Mesenchymal stem cell (in vitro differentiated cells and primary cell): Measurements from ENCODE around the gene PTPRO.

Experiments
- DNase-seq: peaks from one replicate; pipeline ENCODE4 v3.0.0-alpha.2; 2013
- H2AFZ ChIP-seq: one replicate; pipeline ENCODE4 v1.6.1; 2013; ENCODE audit warnings: low read depth, mild to moderate bottlenecking, control low read depth, inconsistent platforms, low read length, moderate library complexity
- H2AK5ac ChIP-seq: 2 replicates; pipeline ENCODE4 v1.6.1; 2013; ENCODE audit warnings: low read length, moderate library complexity, mild to moderate bottlenecking, inconsistent platforms; ENCODE audit not compliant: severe bottlenecking
- H2BK120ac ChIP-seq: one replicate; pipeline ENCODE4 v1.6.1; 2013; ENCODE audit warnings: low read depth, mild to moderate bottlenecking, inconsistent platforms, low read length, moderate library complexity
- H2BK12ac ChIP-seq, 2 experiments: one replicate each; pipeline ENCODE4 v1.6.1; 2013; ENCODE audit warnings: inconsistent platforms in 2 of 2, low read length in 2 of 2, mild to moderate bottlenecking in 2 of 2, moderate library complexity in 2 of 2, control low read depth in 1 of 2
- H2BK15ac ChIP-seq: one replicate; pipeline ENCODE4 v1.6.1; 2013; ENCODE audit warnings: mild to moderate bottlenecking, low read depth, inconsistent platforms; ENCODE audit not compliant: poor library complexity, severe bottlenecking
- H2BK5ac ChIP-seq: 2 replicates; pipeline ENCODE4 v1.6.1; 2013; ENCODE audit warnings: low read depth, mild to moderate bottlenecking, low read length, control low read depth, inconsistent platforms; ENCODE audit not compliant: poor library complexity, severe bottlenecking
- H3K14ac ChIP-seq, 2 experiments: one replicate each; pipeline ENCODE4 v1.6.1; 2013; ENCODE audit warnings: inconsistent platforms in 2 of 2, low read length in 2 of 2, control low read depth in 1 of 2, mild to moderate bottlenecking in 1 of 2, moderate library complexity in 1 of 2
- H3K18ac ChIP-seq, 2 experiments: one replicate each; pipeline ENCODE4 v1.6.1; 2013; ENCODE audit warnings: inconsistent platforms in 2 of 2, low read length in 2 of 2, control low read depth in 1 of 2, low read depth in 1 of 2, mild to moderate bottlenecking in 1 of 2
- H3K23ac ChIP-seq, 2 experiments: one replicate each; pipeline ENCODE4 v1.6.1; 2013; ENCODE audit warnings: inconsistent platforms in 2 of 2, low read length in 2 of 2, mild to moderate bottlenecking in 2 of 2, moderate library complexity in 2 of 2, control low read depth in 1 of 2
- H3K27ac ChIP-seq: 2 replicates; pipeline ENCODE4 v1.5.1; 2013; ENCODE audit warnings: mild to moderate bottlenecking, moderate library complexity, low read length, control low read depth, inconsistent platforms; ENCODE audit not compliant: poor library complexity, severe bottlenecking
- H3K27me3 ChIP-seq, 2 experiments: 2 replicates each; pipeline versions ENCODE4 v1.6.1 to v1.7.0; 2013; ENCODE audit warnings: low read length in 2 of 2, mild to moderate bottlenecking in 2 of 2, moderate library complexity in 2 of 2, control low read depth in 1 of 2, inconsistent platforms in 1 of 2; ENCODE audit not compliant: control insufficient read depth in 1 of 2, insufficient read depth in 1 of 2
- H3K36me3 ChIP-seq, 2 experiments: 2 replicates each; pipeline versions ENCODE4 v1.6.1 to v1.7.0; 2013; ENCODE audit warnings: low read length in 2 of 2, control low read depth in 1 of 2, inconsistent platforms in 1 of 2, low read depth in 1 of 2, mild to moderate bottlenecking in 1 of 2; ENCODE audit not compliant: insufficient read depth in 2 of 2, control insufficient read depth in 1 of 2
- H3K4ac ChIP-seq, 2 experiments: one replicate each; pipeline ENCODE4 v1.6.1; 2013; ENCODE audit warnings: inconsistent platforms in 2 of 2, low read length in 2 of 2, mild to moderate bottlenecking in 2 of 2, moderate library complexity in 2 of 2, control low read depth in 1 of 2, low read depth in 1 of 2
- H3K4me1 ChIP-seq: 2 replicates; pipeline ENCODE4 v1.6.1; 2013; ENCODE audit warnings: low read depth, low read length, control low read depth; ENCODE audit not compliant: control insufficient read depth, insufficient read depth
- H3K4me2 ChIP-seq: 2 replicates; pipeline ENCODE4 v1.6.1; 2013; ENCODE audit warnings: low read length, mild to moderate bottlenecking, inconsistent platforms; ENCODE audit not compliant: poor library complexity, severe bottlenecking
- H3K4me3 ChIP-seq, 2 experiments: 2 replicates each; pipeline versions ENCODE4 v1.5.1 to v1.7.0; 2013; ENCODE audit warnings: low read length in 2 of 2, mild to moderate bottlenecking in 2 of 2, control low read depth in 1 of 2, low read depth in 1 of 2; ENCODE audit not compliant: insufficient read depth in 1 of 2
- H3K79me1 ChIP-seq: replicated peaks from 2 replicates; pipeline ENCODE4 v1.6.1; 2013; ENCODE audit warnings: mild to moderate bottlenecking, control low read depth, low read length, inconsistent platforms; ENCODE audit not compliant: poor library complexity, severe bottlenecking
- H3K9ac ChIP-seq: 2 replicates; pipeline ENCODE4 v1.7.0; 2013; ENCODE audit warnings: mild to moderate bottlenecking, low read length, moderate library complexity
- H3K9me3 ChIP-seq: 2 replicates; pipeline ENCODE4 v1.7.0; 2013; ENCODE audit warnings: mild to moderate bottlenecking, low read length; ENCODE audit not compliant: control insufficient read depth
- H4K8ac ChIP-seq: one replicate; pipeline ENCODE4 v1.6.1; 2013; ENCODE audit warnings: inconsistent platforms, mild to moderate bottlenecking, low read length, moderate library complexity
- H4K91ac ChIP-seq: one replicate; pipeline ENCODE4 v1.6.1; 2013; ENCODE audit warnings: mild to moderate bottlenecking, low read length, inconsistent platforms
- WGBS: methylation state at CpG from one replicate; pipeline ENCODE4 v1.1.7; 2013; ENCODE audit warnings: mixed read lengths; 5-methylcytosine and 5-hydroxymethylcytosine counted together

The PTPRO gene

DNA sequence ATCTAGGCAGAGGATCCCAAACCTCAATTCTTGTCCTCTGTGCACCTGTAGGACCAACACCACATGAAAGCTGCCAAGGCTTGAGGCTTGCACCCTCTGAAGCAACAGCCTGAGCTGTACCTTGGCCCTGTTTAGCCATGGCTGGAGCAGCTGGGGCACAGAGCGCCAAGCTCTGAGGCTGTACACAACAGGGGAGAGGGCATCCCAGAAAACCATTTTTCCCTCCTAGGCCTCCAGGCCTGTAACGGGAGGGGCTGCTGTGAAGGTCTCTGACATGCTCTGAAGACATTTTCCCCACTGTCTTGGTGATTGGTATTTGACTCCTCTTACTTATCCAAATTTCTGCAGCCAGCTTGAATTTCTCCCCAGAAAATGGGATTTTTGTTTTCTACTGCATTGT lies 22.4 kb upstream of the PTPRO start:
- Histone ChIP-seq H4K8ac (no peak overlapping the region), H2BK5ac (no peak overlapping the region), H3K23ac (no peak overlapping the region), H2BK120ac (no peak overlapping the region), H3K27ac (no peak overlapping the region), H3K18ac (no peak overlapping the region), H3K79me1 (no peaks in the 10 kb centered on the region), H3K4ac (no peak overlapping the region), H2AK5ac (no peak overlapping the region), H2BK15ac (no peak overlapping the region), H3K4me3 (no peak overlapping the region), H3K14ac (no peak overlapping the region), H3K36me3 (no peaks in the 10 kb centered on the region), H4K91ac (no peak overlapping the region), H3K9me3 (peaks cover 3% of the 10 kb centered on the region), H3K4me1 (no peaks in the 10 kb centered on the region), H2BK12ac (no peak overlapping the region), H3K27me3 (no peaks in the 10 kb centered on the region), H3K9ac (no peak overlapping the region), H3K4me2 (no peak overlapping the region), H2AFZ (no peak overlapping the region)
- 66% methylated on average over 2 of the region's 2 CpGs for WGBS
- DNase-seq, result no peak

DNA sequence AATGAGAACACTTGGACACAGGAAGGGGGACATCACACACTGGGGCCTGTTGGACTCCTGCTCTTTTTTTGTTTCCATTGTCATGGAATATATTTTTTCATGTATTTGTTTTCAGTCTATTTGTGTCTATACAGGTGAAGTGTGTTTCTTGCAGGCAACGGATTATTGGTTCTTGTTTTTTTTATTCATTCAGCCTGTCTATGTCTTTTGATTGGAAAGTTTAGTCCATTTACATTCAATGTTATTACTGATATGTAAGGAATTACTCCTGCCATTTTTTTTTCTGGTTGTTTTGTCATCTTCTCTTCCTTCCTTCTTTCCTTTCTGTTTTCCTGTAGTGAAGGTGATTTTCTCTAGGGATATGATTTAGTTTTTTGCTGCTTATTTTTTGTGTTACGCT lies 18.0 kb upstream of the PTPRO start:
- Histone ChIP-seq H3K4me2 (no peak overlapping the region), H3K23ac (no peak overlapping the region), H4K91ac (no peak overlapping the region), H3K4me1 (no peaks in the 10 kb centered on the region), H2BK5ac (no peak overlapping the region), H2BK120ac (no peak overlapping the region), H3K9ac (no peak overlapping the region), H2BK15ac (no peak overlapping the region), H3K4ac (no peak overlapping the region), H4K8ac (no peak overlapping the region), H3K9me3 (peaks cover 3% of the 10 kb centered on the region), H3K14ac (no peak overlapping the region), H3K27ac (no peak overlapping the region), H3K18ac (no peak overlapping the region), H3K36me3 (no peaks in the 10 kb centered on the region), H3K27me3 (no peaks in the 10 kb centered on the region), H2AFZ (no peak overlapping the region), H2AK5ac (no peak overlapping the region), H2BK12ac (no peak overlapping the region), H3K4me3 (no peak overlapping the region), H3K79me1 (no peaks in the 10 kb centered on the region)
- WGBS, result 100% methylated on average over 1 of the region's 2 CpGs
- DNase-seq, result no peak

DNA sequence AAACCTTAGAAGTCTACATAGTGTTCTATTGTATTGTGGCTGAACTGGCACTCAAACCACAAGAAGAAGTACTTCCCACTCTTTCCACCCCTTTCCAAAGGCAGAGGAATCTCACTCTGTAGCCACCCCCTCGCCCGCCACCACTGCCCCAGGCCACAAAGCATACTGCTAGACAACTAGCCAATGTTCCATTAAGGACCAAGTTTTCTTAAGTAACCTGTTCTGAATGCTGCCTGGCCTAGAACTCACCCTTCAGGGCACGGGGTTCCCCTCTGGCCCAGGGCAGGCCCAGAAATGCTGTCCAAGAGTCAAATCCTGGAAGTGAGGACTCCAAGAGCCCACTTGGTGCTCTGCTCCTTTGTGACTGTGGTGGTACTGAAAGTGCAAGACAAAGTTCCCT lies 15.7 kb upstream of the PTPRO start:
- Histone ChIP-seq H2BK120ac (no peak overlapping the region), H2AK5ac (no peak overlapping the region), H4K91ac (no peak overlapping the region), H3K23ac (no peak overlapping the region), H3K4me2 (no peak overlapping the region), H2AFZ (no peak overlapping the region), H4K8ac (no peak overlapping the region), H2BK15ac (no peak overlapping the region), H3K4me3 (no peak overlapping the region), H2BK12ac (no peak overlapping the region), H3K9me3 (peaks cover 3% of the 10 kb centered on the region), H3K36me3 (no peaks in the 10 kb centered on the region), H3K4ac (no peak overlapping the region), H2BK5ac (no peak overlapping the region), H3K18ac (no peak overlapping the region), H3K4me1 (no peaks in the 10 kb centered on the region), H3K27me3 (no peaks in the 10 kb centered on the region), H3K79me1 (no peaks in the 10 kb centered on the region), H3K14ac (no peak overlapping the region), H3K9ac (no peak overlapping the region), H3K27ac (no peak overlapping the region)
- DNase-seq, result no peak
- WGBS, result 74% methylated on average over 3 of the region's 3 CpGs

DNA sequence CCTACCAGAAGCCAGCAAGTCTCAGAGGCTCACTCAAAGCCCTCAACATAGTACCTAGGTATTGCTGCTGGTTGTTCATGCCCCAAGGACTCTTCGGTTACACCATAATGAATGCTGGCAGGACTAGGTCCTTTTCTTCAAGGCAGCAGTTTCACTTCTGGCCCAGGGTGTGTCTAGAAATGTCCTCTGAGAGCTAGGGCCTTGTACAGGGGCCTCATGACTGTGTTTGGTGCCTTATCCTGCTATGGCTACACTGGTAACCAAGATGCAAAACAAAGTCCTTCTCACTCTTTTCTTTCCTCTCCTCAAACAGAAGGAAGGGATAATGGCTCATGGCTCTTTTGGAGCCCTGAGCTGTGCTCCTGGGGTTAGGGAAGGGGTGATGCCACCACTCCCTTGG lies 15.2 kb upstream of the PTPRO start:
- Histone ChIP-seq H3K9ac (no peak overlapping the region), H3K4me1 (no peaks in the 10 kb centered on the region), H2BK15ac (no peak overlapping the region), H3K27ac (no peak overlapping the region), H3K9me3 (peaks cover 3% of the 10 kb centered on the region), H3K27me3 (no peaks in the 10 kb centered on the region), H3K18ac (no peak overlapping the region), H2BK12ac (no peak overlapping the region), H3K4me2 (no peak overlapping the region), H4K8ac (no peak overlapping the region), H3K4me3 (no peak overlapping the region), H4K91ac (no peak overlapping the region), H2BK5ac (no peak overlapping the region), H3K23ac (no peak overlapping the region), H3K4ac (no peak overlapping the region), H3K14ac (no peak overlapping the region), H3K36me3 (no peaks in the 10 kb centered on the region), H2BK120ac (no peak overlapping the region), H2AK5ac (no peak overlapping the region), H3K79me1 (no peaks in the 10 kb centered on the region), H2AFZ (no peak overlapping the region)
- DNase-seq, result no peak
- WGBS, result 100% methylated on average over 1 of the region's 1 CpG
